K562 (cell line): Measurements from ENCODE around the gene DHDH. TPM values are rescaled to one million over a fixed set of nuclear protein-coding genes. Genes with fewer than 3 reads are reported as not detected.
A peak's percentile ranks its signal among the peaks of the same experiment; 100 is the strongest.

Experiments
- ARNT ChIP-seq, 2 experiments: fragments of 450-650 bp; IDR thresholded peaks; 2 replicates each; pipeline ENCODE4 v1.6.1; 2016; ENCODE audit warnings: mild to moderate bottlenecking in 1 of 2
- CBX2 ChIP-seq: fragments of 200-600 bp; sonication (generic); IDR thresholded peaks from one replicate; pipeline ENCODE4 v1.6.1; 2012; ENCODE audit warnings: mild to moderate bottlenecking, low read length, inconsistent platforms; ENCODE audit not compliant: insufficient read depth, poor library complexity, severe bottlenecking
- FOXA3 ChIP-seq, 2 experiments: fragments of 450-650 bp in 1 of 2; sonication (generic) in 1 of 2; formaldehyde crosslinking; IDR thresholded peaks in 1 of 2; conservative IDR thresholded peaks in 1 of 2; 2 replicates each; pipeline versions ENCODE4 v1.4.0 to v1.8.0; 2020 to 2022; ENCODE audit warnings: mild to moderate bottlenecking in 2 of 2, missing genetic modification reagents in 1 of 2
- IRF2 ChIP-seq: sonication (generic); formaldehyde crosslinking; IDR thresholded peaks from 2 replicates; pipeline ENCODE4 v1.8.1; 2022; ENCODE audit warnings: mild to moderate bottlenecking, missing genetic modification reagents
- NEUROD1 ChIP-seq: fragments of 150-350 bp; IDR thresholded peaks from 2 replicates; pipeline ENCODE4 v1.6.1; 2014; ENCODE audit warnings: borderline replicate concordance, low read length, low read depth; ENCODE audit not compliant: partially characterized antibody
- PRPF4 ChIP-seq: fragments of 200-400 bp; formaldehyde crosslinking; IDR thresholded peaks from one replicate; pipeline ENCODE4 v1.6.1; 2017; ENCODE audit warnings: low read length, low read depth, mild to moderate bottlenecking; ENCODE audit not compliant: insufficient read depth, poor library complexity, severe bottlenecking
- RBM25 ChIP-seq: fragments of 200-400 bp; formaldehyde crosslinking; IDR thresholded peaks from 2 replicates; pipeline ENCODE4 v1.6.1; 2018; ENCODE audit warnings: low read length, low read depth, moderate library complexity; ENCODE audit not compliant: severe bottlenecking
- SMC3 ChIP-seq: conservative IDR thresholded peaks from 2 replicates; pipeline ENCODE4 v1.6.1; 2011; ENCODE audit warnings: low read depth, low read length, improper control_type of control experiment; ENCODE audit not compliant: insufficient read depth
- TGIF2 ChIP-seq: sonication (generic); formaldehyde crosslinking; IDR thresholded peaks from 2 replicates; pipeline ENCODE4 v1.8.1; 2022; ENCODE audit warnings: mild to moderate bottlenecking, missing genetic modification reagents, moderate library complexity
- ZFX ChIP-seq: sonication (generic); formaldehyde crosslinking; IDR thresholded peaks from 2 replicates; pipeline ENCODE4 v1.8.0; 2022; ENCODE audit warnings: mild to moderate bottlenecking, missing genetic modification reagents, moderate library complexity
- ZMIZ1 ChIP-seq, 2 experiments: fragments of 150-350 bp in 1 of 2; IDR thresholded peaks; 2 replicates each; pipeline ENCODE4 v1.6.1; 2012 to 2016; ENCODE audit warnings: low read depth in 2 of 2, low read length in 2 of 2, mild to moderate bottlenecking in 1 of 2, moderate library complexity in 1 of 2
- ZNF41 ChIP-seq: fragments of 250-450 bp; sonication (Bioruptor Pico); conservative IDR thresholded peaks from 2 replicates; pipeline ENCODE4 v1.4.0; 2020; ENCODE audit warnings: mild to moderate bottlenecking
- polyA plus RNA-seq, 8 experiments: library from polyadenylated mRNA; depleted of rRNA in 4 of 8; stranded (reverse) in 5 of 8; unstranded in 3 of 8; fragments of >200 nt; fragmentation: Nextera tagmentation in 2 of 8; fragmentation: Illumina TruSeq in 1 of 8; extraction: Ambion mirVana in 2 of 8; extraction: Trizol in 1 of 8; gene quantifications; 2 replicates each; pipeline versions ENCODE4 v1.2.1 to v1.2.3, GENCODE V29; 2011 to 2014; ENCODE audit warnings: inconsistent platforms in 1 of 8, missing spikeins in 1 of 8
- total RNA-seq, 7 experiments: library from RNA; depleted of rRNA in 6 of 7; stranded (reverse); fragments of >200 nt in 6 of 7; fragmentation: Illumina TruSeq in 2 of 7; extraction: Trizol in 2 of 7; gene quantifications; 2 replicates each; pipeline versions ENCODE4 v1.2.1 to v1.2.3, GENCODE V29; 2011 to 2021; ENCODE audit warnings: low replicate concordance in 1 of 7
- TF ChIP-seq, protein P1 (sequence below): fragments of 450-650 bp; IDR thresholded peaks from 2 replicates; pipeline ENCODE4 v1.6.1; 2014; ENCODE audit warnings: low read depth, mild to moderate bottlenecking, moderate library complexity, borderline replicate concordance
- TF ChIP-seq, protein P2 (sequence below): fragments of 200-800 bp; sonication (Bioruptor generic); IDR thresholded peaks from 2 replicates; pipeline ENCODE4 v1.6.1; 2017; ENCODE audit warnings: missing genetic modification characterization, missing compliant biosample characterization
- TF ChIP-seq, protein P3 (sequence below): sonication (generic); formaldehyde crosslinking; IDR thresholded peaks from 2 replicates; pipeline ENCODE4 v1.8.0; 2022; ENCODE audit warnings: mild to moderate bottlenecking, missing genetic modification reagents
- TF ChIP-seq, protein P4 (sequence below): sonication (generic); formaldehyde crosslinking; IDR thresholded peaks from 2 replicates; pipeline ENCODE4 v1.8.1; 2022; ENCODE audit warnings: missing genetic modification reagents

The DHDH gene
- total and polyA plus RNA-seq, 9 of the 15 experiments (the other 6 are each of a cell fraction or from before 2014, with no cell fraction given), result 0.37 to 1.9 (median 0.87) TPM

GRCh38 chr19:48963371-48964204 is 30.1 kb downstream of the DHDH start (continued):
- TF ChIP-seq, protein P1, sequence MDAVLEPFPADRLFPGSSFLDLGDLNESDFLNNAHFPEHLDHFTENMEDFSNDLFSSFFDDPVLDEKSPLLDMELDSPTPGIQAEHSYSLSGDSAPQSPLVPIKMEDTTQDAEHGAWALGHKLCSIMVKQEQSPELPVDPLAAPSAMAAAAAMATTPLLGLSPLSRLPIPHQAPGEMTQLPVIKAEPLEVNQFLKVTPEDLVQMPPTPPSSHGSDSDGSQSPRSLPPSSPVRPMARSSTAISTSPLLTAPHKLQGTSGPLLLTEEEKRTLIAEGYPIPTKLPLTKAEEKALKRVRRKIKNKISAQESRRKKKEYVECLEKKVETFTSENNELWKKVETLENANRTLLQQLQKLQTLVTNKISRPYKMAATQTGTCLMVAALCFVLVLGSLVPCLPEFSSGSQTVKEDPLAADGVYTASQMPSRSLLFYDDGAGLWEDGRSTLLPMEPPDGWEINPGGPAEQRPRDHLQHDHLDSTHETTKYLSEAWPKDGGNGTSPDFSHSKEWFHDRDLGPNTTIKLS, result no peak
- TF ChIP-seq TGIF2 (CRISPR knock-in tag) (no peak), IRF2 (no peak), PRPF4 (no peak), NEUROD1 (peak; percentile 83), ZMIZ1 (IDR thresholded peaks at IDR 0.05; ENCODE audit: low read depth in 2 of 2, low read length in 2 of 2) (peak in 1 of 2 experiments; percentile 54; a peak in 2 of 4 replicates), SMC3 (no peak), CBX2 (no peak), ZFX (CRISPR knock-in tag) (peak; percentile 82), RBM25 (no peak), FOXA3 (CRISPR knock-in tag; conservative IDR thresholded peaks at IDR 0.05 in 1 of 2, IDR thresholded peaks at IDR 0.05 in 1 of 2) (0 out of 4 replicates have a peak, but pooled peaks of 1 of the 2 experiments have one; percentile 18), ZNF41 (CRISPR knock-in tag) (peak; percentile 60), ARNT (IDR thresholded peaks at IDR 0.05) (no peak)
- TF ChIP-seq, protein P2, sequence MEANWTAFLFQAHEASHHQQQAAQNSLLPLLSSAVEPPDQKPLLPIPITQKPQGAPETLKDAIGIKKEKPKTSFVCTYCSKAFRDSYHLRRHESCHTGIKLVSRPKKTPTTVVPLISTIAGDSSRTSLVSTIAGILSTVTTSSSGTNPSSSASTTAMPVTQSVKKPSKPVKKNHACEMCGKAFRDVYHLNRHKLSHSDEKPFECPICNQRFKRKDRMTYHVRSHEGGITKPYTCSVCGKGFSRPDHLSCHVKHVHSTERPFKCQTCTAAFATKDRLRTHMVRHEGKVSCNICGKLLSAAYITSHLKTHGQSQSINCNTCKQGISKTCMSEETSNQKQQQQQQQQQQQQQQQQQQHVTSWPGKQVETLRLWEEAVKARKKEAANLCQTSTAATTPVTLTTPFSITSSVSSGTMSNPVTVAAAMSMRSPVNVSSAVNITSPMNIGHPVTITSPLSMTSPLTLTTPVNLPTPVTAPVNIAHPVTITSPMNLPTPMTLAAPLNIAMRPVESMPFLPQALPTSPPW, result peak; percentile 94
- TF ChIP-seq, protein P3, sequence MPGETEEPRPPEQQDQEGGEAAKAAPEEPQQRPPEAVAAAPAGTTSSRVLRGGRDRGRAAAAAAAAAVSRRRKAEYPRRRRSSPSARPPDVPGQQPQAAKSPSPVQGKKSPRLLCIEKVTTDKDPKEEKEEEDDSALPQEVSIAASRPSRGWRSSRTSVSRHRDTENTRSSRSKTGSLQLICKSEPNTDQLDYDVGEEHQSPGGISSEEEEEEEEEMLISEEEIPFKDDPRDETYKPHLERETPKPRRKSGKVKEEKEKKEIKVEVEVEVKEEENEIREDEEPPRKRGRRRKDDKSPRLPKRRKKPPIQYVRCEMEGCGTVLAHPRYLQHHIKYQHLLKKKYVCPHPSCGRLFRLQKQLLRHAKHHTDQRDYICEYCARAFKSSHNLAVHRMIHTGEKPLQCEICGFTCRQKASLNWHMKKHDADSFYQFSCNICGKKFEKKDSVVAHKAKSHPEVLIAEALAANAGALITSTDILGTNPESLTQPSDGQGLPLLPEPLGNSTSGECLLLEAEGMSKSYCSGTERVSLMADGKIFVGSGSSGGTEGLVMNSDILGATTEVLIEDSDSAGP, result no peak
- TF ChIP-seq, protein P4, sequence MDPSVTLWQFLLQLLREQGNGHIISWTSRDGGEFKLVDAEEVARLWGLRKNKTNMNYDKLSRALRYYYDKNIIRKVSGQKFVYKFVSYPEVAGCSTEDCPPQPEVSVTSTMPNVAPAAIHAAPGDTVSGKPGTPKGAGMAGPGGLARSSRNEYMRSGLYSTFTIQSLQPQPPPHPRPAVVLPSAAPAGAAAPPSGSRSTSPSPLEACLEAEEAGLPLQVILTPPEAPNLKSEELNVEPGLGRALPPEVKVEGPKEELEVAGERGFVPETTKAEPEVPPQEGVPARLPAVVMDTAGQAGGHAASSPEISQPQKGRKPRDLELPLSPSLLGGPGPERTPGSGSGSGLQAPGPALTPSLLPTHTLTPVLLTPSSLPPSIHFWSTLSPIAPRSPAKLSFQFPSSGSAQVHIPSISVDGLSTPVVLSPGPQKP, result no peak
